ENCODE measurements around the gene HGS. TPM values are rescaled to one million over a fixed set of nuclear protein-coding genes. Genes with fewer than 3 reads are reported as not detected.
A peak's percentile ranks its signal among the peaks of the same experiment; 100 is the strongest.

Gene HGS
- total and polyA plus RNA-seq, 2 of the 13 experiments (the other 11 are each of a cell fraction or from before 2014, with no cell fraction given): 73.3 to 78.1 TPM

GRCh38 chr17:81735264-81736102, 51.7 kb downstream of the HGS start (continued):
- no peak for TF ChIP-seq ZNF646 (CRISPR knock-in tag; IDR thresholded peaks at IDR 0.05)
- TF ChIP-seq ZNF143 (CRISPR knock-in tag; IDR thresholded peaks at IDR 0.05): 0 out of 2 replicates have a peak, but pooled peaks have one; percentile 10
- TF ChIP-seq ZNF570 (CRISPR knock-in tag; IDR thresholded peaks at IDR 0.05; ENCODE audit: borderline replicate concordance): no peak
- no peak for TF ChIP-seq ZNF792 (CRISPR knock-in tag; IDR thresholded peaks at IDR 0.05)
- no peak for TF ChIP-seq DBP (CRISPR knock-in tag; IDR thresholded peaks at IDR 0.05; ENCODE audit: not compliant biosample characterization)
- no peak for TF ChIP-seq ZNF276 (CRISPR knock-in tag; IDR thresholded peaks at IDR 0.05; ENCODE audit: low read depth)
- TF ChIP-seq ZSCAN5A (CRISPR knock-in tag; IDR thresholded peaks at IDR 0.05; ENCODE audit: borderline replicate concordance): no peak
- TF ChIP-seq CBX1 (IDR thresholded peaks at IDR 0.05; ENCODE audit: low read depth): no peak
- TF ChIP-seq ZNF333 (CRISPR knock-in tag; IDR thresholded peaks at IDR 0.05; ENCODE audit: borderline replicate concordance): no peak
- TF ChIP-seq TARDBP (CRISPR knock-in tag; IDR thresholded peaks at IDR 0.05): no peak
- no peak for TF ChIP-seq KAT8 (CRISPR knock-in tag; IDR thresholded peaks at IDR 0.05)
- no peak for TF ChIP-seq MAFG (CRISPR knock-in tag; IDR thresholded peaks at IDR 0.05)
- no peak for TF ChIP-seq CERS6 (CRISPR knock-in tag; IDR thresholded peaks at IDR 0.05)
- TF ChIP-seq ZNF720 (CRISPR knock-in tag; IDR thresholded peaks at IDR 0.05): no peak
- TF ChIP-seq ZNF552 (CRISPR knock-in tag; IDR thresholded peaks at IDR 0.05; ENCODE audit: borderline replicate concordance): no peak
- no peak for TF ChIP-seq NKX3-1 (CRISPR knock-in tag; IDR thresholded peaks at IDR 0.05)
- peak; percentile 30; the same call in 1 of the 2 replicates for TF ChIP-seq HOXA3 (CRISPR knock-in tag; IDR thresholded peaks at IDR 0.05)
- no peak for TF ChIP-seq TAF1 (CRISPR knock-in tag; IDR thresholded peaks at IDR 0.05)
